GM12874 (cell line): Measurements from ENCODE around the gene NUP62.

Source experiments
- TF ChIP-seq, protein P1 (sequence below): IDR thresholded peaks from 2 replicates; pipeline ENCODE4 v1.5.1; 2011; ENCODE audit warnings: low read depth, mild to moderate bottlenecking, control low read depth, low read length, moderate library complexity; ENCODE audit not compliant: insufficient read depth

Gene NUP62

DNA sequence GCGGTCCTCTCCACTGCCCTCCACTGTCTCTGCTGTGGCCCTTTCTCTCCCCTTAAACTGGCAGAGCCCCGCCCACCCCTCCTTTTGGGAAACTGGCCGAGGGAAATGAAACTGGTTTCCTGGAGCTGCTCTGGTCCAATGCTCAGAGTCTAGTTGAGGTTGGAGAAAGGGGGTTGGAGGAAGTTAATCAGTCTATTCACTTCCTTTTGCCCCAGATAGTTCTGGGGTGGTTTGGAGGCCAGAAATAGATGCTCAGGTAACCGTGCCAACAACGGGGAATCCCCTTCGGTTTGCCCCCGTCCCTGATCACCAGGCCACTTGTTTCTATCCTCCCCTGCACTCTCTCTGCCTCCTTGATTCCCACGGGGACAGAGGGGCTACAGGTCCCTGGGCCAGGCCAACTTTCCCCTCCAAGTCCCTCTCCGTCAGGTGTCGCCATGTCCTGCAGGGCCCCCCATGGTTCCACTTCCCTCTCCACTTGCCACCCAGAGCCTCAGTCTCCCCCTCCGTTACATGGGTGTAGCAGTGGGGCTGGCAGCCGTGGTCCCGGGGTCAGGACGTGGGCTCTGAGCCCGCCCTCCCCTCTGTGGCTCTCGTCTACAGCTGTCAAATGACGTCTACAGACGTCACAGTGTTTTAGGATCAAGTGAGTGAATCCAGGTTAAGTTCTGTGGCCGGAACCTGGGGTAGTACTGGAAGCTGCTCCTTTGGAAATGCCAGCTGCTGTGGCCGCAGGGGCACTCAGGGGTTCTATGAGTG lies 32.3 kb downstream of the NUP62 start, which contains the start of gene IL4I1:
Gene IL4I1, minus strand, starts transcription at position 25 of the 759 bp plus-strand sequence. CDS start 727 bp downstream, outside the sequence.
- TF ChIP-seq, protein P1, sequence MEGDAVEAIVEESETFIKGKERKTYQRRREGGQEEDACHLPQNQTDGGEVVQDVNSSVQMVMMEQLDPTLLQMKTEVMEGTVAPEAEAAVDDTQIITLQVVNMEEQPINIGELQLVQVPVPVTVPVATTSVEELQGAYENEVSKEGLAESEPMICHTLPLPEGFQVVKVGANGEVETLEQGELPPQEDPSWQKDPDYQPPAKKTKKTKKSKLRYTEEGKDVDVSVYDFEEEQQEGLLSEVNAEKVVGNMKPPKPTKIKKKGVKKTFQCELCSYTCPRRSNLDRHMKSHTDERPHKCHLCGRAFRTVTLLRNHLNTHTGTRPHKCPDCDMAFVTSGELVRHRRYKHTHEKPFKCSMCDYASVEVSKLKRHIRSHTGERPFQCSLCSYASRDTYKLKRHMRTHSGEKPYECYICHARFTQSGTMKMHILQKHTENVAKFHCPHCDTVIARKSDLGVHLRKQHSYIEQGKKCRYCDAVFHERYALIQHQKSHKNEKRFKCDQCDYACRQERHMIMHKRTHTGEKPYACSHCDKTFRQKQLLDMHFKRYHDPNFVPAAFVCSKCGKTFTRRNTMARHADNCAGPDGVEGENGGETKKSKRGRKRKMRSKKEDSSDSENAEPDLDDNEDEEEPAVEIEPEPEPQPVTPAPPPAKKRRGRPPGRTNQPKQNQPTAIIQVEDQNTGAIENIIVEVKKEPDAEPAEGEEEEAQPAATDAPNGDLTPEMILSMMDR: no peak

- TF ChIP-seq, protein P1: no peak
Observed at GRCh38 chr19:49895566-49896297, 33.6 kb downstream of the NUP62 start.

DNA sequence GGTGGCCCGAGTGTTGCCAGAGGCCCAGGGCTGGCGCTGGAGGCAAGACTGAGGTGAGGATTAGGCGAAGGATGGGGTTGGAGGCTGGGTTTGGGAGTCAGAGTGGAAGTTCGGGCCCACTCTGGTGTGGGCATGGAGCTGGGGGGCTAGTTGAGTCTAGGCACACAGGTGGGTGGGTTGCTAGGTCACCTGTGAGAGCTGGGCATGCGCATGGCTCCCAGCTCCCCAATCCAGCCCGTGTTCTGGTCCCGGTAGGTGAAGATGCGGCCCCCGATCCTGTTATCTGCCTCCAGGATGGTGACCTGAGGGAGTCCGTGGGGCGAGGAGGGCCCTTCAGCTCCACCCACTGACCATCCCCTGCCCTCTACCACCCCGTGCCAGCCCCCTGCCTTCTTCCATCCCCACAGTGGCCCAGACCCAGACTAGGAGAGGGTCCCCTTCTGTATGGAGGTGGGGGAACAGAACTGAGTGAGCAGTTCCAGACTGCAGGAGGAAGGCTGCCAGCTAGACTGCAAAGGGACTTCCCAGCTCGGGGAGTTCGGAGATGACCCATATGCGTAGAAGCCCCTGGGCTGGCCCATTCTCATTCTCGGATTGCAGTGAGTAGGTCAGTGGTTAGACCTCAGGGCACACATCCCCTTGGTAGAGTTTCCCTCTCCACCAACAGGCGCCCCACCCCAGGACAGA lies 34.3 kb downstream of the NUP62 start:
- TF ChIP-seq, protein P1: no peak

DNA sequence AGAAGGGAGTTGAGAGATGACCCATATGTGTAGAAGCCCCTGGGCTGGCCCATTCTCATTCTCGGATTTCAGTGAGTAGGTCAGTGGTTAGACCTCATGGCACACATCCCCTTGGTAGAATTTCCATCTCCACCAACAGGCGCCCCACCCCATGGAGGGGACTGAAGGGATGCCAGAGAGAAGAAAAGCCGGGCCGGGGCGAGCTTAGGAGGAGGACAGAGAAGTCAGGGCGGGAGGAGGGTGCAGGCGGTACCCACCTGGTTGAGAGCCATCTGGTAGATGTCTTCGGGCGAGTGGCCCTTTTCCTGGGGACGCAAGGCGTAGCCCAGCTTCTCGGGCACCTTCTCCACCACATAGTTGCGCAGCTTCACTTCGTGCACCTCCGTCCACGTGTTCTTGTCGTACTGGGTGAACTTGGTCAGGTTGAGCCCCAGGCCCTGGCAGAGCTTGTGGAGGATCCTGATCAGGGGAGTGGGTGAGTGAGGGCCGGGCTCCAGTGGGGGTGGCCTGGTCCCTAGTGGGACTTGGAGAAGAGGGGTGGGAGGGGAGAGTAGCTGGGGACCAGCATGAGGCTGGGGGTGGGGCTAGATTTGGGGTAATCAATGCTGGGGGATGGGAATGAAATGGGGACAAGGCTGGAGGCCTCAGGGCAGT lies 35.2 kb downstream of the NUP62 start:
- TF ChIP-seq, protein P1: no peak

GRCh38 chr19:49892716-49893115 lies 36.6 kb downstream of the NUP62 start:
- TF ChIP-seq, protein P1: no peak

DNA sequence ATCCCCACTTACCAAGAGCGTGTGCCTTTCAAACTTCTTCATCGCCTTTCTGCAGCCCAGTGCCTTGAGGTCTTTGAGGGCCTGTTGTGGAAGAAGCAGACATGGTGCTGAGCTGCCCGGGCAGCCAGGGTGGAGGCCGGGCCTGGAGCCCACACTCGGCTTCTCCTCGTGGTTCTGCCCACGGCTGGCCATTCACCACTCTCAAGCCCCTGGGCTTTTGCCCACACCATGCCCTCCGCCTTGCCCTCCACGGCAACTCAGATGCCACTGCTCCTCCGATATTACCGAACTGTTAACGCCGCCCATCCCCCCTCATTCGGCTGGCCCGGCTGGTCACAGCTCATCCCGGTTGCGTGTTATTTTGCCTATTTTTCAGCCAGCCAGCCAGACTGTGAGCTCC lies 37.9 kb downstream of the NUP62 start:
- TF ChIP-seq, protein P1: no peak
